GM06990 (cell line): ENCODE measurements around the gene PLXNA4.

ENCODE experiments used
- DNase-seq: peaks from one replicate; pipeline ENCODE4 v3.0.0-alpha.2; 2011; ENCODE audit not compliant: insufficient read length; ENCODE audit errors: extremely low read depth
- H3K27me3 ChIP-seq: replicated peaks from 2 replicates; pipeline ENCODE4 v1.6.0; 2011; ENCODE audit warnings: low read length; ENCODE audit not compliant: control insufficient read depth, insufficient read depth
- H3K36me3 ChIP-seq: 2 replicates; pipeline ENCODE4 v1.5.1; 2011; ENCODE audit warnings: low read length; ENCODE audit not compliant: control insufficient read depth, insufficient read depth
- H3K4me3 ChIP-seq: replicated peaks from 2 replicates; pipeline ENCODE4 v1.5.1; 2011; ENCODE audit warnings: low read depth, mild to moderate bottlenecking, control low read depth, low read length
- TF ChIP-seq, protein P1 (sequence below): IDR thresholded peaks from 2 replicates; pipeline ENCODE4 v1.5.1; 2011; ENCODE audit warnings: low read length, control low read depth, mild to moderate bottlenecking, inconsistent platforms; ENCODE audit not compliant: insufficient read depth, poor library complexity, severe bottlenecking

The PLXNA4 gene

DNA sequence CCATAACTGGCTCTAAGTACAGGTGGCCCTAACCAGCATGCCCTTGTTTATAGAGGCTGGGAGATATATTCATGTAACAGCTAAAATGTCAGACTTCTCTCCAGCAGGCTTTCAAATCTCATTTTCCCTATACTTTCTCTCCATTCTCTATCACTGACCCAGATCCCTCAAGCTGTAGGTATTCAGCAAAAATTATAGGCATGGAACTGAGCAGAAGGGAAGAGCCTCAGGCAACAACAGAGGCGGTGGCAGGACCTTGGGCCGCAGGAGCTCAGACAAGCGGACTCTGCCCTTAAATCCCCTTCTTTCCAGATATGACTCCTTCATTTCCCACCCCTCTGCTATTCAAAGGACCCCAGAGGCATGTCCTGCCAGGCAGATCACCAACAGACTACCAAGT, 417.4 kb downstream of the PLXNA4 start:
- Histone ChIP-seq H3K27me3 (no peaks in the 10 kb centered on the region; the same call in 1 of the 2 replicates), H3K4me3 (no peak overlapping the region), H3K36me3 (no peaks in the 10 kb centered on the region)
- TF ChIP-seq, protein P1, sequence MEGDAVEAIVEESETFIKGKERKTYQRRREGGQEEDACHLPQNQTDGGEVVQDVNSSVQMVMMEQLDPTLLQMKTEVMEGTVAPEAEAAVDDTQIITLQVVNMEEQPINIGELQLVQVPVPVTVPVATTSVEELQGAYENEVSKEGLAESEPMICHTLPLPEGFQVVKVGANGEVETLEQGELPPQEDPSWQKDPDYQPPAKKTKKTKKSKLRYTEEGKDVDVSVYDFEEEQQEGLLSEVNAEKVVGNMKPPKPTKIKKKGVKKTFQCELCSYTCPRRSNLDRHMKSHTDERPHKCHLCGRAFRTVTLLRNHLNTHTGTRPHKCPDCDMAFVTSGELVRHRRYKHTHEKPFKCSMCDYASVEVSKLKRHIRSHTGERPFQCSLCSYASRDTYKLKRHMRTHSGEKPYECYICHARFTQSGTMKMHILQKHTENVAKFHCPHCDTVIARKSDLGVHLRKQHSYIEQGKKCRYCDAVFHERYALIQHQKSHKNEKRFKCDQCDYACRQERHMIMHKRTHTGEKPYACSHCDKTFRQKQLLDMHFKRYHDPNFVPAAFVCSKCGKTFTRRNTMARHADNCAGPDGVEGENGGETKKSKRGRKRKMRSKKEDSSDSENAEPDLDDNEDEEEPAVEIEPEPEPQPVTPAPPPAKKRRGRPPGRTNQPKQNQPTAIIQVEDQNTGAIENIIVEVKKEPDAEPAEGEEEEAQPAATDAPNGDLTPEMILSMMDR, result no peak
- no peak for DNase-seq

DNA sequence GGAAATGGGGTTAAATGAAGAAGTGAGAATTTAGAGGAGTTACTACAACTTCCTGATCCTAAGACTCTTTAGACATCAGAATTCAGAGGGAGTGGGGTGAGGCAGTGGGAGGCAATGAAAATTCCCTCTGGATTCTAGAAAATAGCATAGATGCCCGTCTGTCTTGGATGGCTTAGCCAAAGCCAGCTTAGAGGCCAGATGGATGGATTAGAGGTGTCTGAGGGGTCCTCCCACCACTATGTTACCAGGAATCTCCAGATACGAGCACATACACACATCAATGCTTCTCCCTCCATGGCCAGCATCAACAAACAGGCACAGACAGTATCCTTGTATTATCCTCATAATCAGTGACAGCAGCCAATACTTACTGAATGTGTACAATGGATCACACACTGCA, 418.1 kb downstream of the PLXNA4 start:
- no peaks in the 10 kb centered on the region for H3K36me3 ChIP-seq
- no peak for DNase-seq
- no peaks in the 10 kb centered on the region; the same call in 1 of the 2 replicates for H3K27me3 ChIP-seq
- no peak overlapping the region for H3K4me3 ChIP-seq
- TF ChIP-seq, protein P1, result no peak

- no peak overlapping the region for H3K4me3 ChIP-seq
- H3K36me3 ChIP-seq, result no peaks in the 10 kb centered on the region
- DNase-seq, result no peak
- TF ChIP-seq, protein P1, result no peak
- H3K27me3 ChIP-seq, result no peaks in the 10 kb centered on the region; the same call in none of the 2 replicates
Observed at GRCh38 chr7:132155715-132156114, 420.6 kb downstream of the PLXNA4 start.

DNA sequence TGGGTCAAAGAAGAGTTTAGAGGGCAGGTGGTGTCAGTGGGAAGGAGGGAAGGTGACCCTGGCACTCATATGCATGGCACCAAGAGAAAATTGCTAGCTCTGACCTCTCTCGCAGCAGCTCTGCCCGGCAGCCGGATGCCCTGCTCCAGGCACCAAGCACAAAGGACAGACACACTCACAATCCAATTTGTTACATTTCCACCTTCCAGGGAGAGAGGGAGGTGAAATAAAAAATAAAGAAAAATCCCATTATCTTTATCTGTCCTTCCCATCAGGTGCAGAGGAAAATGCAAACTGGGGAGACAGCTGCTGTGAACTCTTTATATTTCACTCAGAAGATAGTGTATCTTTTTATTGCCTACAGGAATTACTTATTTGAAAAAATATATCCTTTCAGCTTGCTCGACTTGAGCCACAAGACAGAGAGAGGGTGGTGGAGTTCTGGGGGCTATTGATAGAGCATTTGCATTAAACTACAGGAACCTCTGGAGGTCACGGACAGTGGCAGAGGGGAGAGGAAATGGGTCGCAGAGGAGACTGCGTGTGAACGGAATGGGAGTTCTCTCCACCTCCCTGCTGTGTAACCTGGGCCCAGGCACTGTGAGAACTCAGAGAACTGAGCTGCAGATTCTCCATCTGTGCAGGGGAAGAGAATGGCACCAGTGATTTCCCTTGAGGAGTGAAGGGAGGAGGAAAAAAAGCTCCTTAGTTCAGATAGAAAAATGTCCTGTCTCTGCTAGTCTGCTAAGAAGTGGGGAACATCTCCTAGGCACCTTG, 421.4 kb downstream of the PLXNA4 start:
- no peaks in the 10 kb centered on the region; the same call in none of the 2 replicates for H3K27me3 ChIP-seq
- TF ChIP-seq, protein P1, result no peak
- DNase-seq, result no peak

DNA sequence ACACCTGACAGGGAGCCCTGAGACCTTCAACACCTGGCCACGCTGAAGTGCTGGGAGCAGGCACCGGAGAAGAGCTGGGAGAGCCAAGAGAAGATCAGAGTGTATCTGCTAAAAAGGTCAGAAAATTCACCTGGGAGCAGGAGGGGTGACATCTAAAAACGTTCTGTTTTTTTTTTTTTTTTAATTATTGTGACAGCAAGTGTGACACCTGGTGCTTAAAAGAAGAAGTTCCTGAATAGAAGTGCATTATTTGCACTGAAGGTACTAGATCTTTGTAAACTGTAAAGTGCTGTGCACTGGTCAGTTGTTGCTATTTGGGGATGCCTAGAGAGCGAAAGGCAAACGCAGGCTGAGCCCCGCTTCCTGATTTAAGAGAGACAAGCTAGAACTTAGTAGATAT, 422.0 kb downstream of the PLXNA4 start:
- Histone ChIP-seq H3K36me3 (no peaks in the 10 kb centered on the region), H3K27me3 (no peaks in the 10 kb centered on the region; the same call in none of the 2 replicates), H3K4me3 (no peak overlapping the region)
- TF ChIP-seq, protein P1, result no peak
- DNase-seq, result no peak

More for the DNA sequence above, 421.4 kb downstream of the PLXNA4 start:
- no peaks in the 10 kb centered on the region for H3K36me3 ChIP-seq
- no peak overlapping the region for H3K4me3 ChIP-seq
